GM23338 (cell line): Measurements from ENCODE around the gene TSPAN6. TPM values are rescaled to one million over a fixed set of nuclear protein-coding genes. Genes with fewer than 3 reads are reported as not detected.

ENCODE experiments used
- ATAC-seq: fragments of 200-7000 bp; cut with Tn5 transposase; 3 replicates; pipeline ENCODE4 v1.9.1; 2020
- DNase-seq: peaks from one replicate; pipeline ENCODE4 v3.0.0-alpha.2; 2015; ENCODE audit warnings: low spot score
- H2AFZ ChIP-seq: fragments of 200-600 bp; sonication (generic); 2 replicates; pipeline ENCODE4 v1.8.0; 2016; ENCODE audit warnings: antibody characterized with exemption, mild to moderate bottlenecking, moderate library complexity
- H3F3A ChIP-seq: fragments of 200-600 bp; sonication (generic); replicated peaks from 2 replicates; pipeline ENCODE4 v1.8.0; 2017; ENCODE audit warnings: antibody characterized with exemption, mixed run types, low read depth
- H3K27ac ChIP-seq: fragments of 200-600 bp; sonication (generic); 2 replicates; pipeline ENCODE4 v1.6.1; 2016; ENCODE audit warnings: low read depth
- H3K27me3 ChIP-seq: fragments of 200-600 bp; sonication (generic); 2 replicates; pipeline ENCODE4 v1.8.0; 2016; ENCODE audit warnings: mild to moderate bottlenecking, mixed run types, moderate library complexity; ENCODE audit not compliant: insufficient read depth
- H3K36me3 ChIP-seq: fragments of 200-600 bp; sonication (generic); 2 replicates; pipeline ENCODE4 v1.8.0; 2016; ENCODE audit warnings: mild to moderate bottlenecking; ENCODE audit not compliant: insufficient read depth
- H3K4me1 ChIP-seq: fragments of 200-600 bp; sonication (generic); 2 replicates; pipeline ENCODE4 v1.8.0; 2016; ENCODE audit warnings: mild to moderate bottlenecking, moderate library complexity; ENCODE audit not compliant: insufficient read depth
- H3K4me2 ChIP-seq: fragments of 200-600 bp; sonication (generic); 2 replicates; pipeline ENCODE4 v1.7.1; 2017; ENCODE audit warnings: mixed run types
- H3K4me3 ChIP-seq: fragments of 200-600 bp; sonication (generic); 2 replicates; pipeline ENCODE4 v1.6.1; 2016; ENCODE audit warnings: mixed run types
- H3K79me2 ChIP-seq: fragments of 200-600 bp; sonication (generic); replicated peaks from 2 replicates; pipeline ENCODE4 v1.8.0; 2017; ENCODE audit warnings: mild to moderate bottlenecking; ENCODE audit not compliant: insufficient read depth
- H3K9me2 ChIP-seq: fragments of 200-600 bp; sonication (generic); 2 replicates; pipeline ENCODE4 v1.8.0; 2017; ENCODE audit not compliant: insufficient read depth
- H4K20me1 ChIP-seq: fragments of 200-600 bp; sonication (generic); replicated peaks from 2 replicates; pipeline ENCODE4 v1.8.0; 2017; ENCODE audit warnings: mild to moderate bottlenecking; ENCODE audit not compliant: insufficient read depth
- H3K27ac Mint-ChIP-seq: 2 replicates; pipeline ENCODE4 v1.8.0; 2020; ENCODE audit warnings: inconsistent platforms, mild to moderate bottlenecking, moderate library complexity, mixed read lengths
- H3K27me3 Mint-ChIP-seq: 3 replicates; pipeline ENCODE4 v1.8.0; 2022; ENCODE audit warnings: low read depth, mild to moderate bottlenecking, moderate library complexity, mixed read lengths, inconsistent platforms; ENCODE audit not compliant: insufficient read depth, poor library complexity
- H3K36me3 Mint-ChIP-seq: 3 replicates; pipeline ENCODE4 v1.8.0; 2021; ENCODE audit warnings: low read depth, mild to moderate bottlenecking, inconsistent platforms, moderate library complexity, mixed read lengths
- H3K4me1 Mint-ChIP-seq: 3 replicates; pipeline ENCODE4 v1.8.0; 2020; ENCODE audit warnings: mild to moderate bottlenecking, inconsistent platforms, mixed read lengths
- H3K4me3 Mint-ChIP-seq: 3 replicates; pipeline ENCODE4 v1.8.0; 2021; ENCODE audit warnings: moderate library complexity, mild to moderate bottlenecking, inconsistent platforms, mixed read lengths
- H3K9me3 Mint-ChIP-seq: 3 replicates; pipeline ENCODE4 v1.8.0; 2020; ENCODE audit warnings: moderate library complexity, mild to moderate bottlenecking, inconsistent platforms, mixed read lengths
- EZH2 ChIP-seq: fragments of 200-600 bp; sonication (generic); IDR thresholded peaks from one replicate; pipeline ENCODE4 v1.8.0; 2017; ENCODE audit warnings: antibody characterized with exemption, mild to moderate bottlenecking, low read depth; ENCODE audit not compliant: unreplicated experiment
- JUNB ChIP-seq: IDR thresholded peaks from one replicate; pipeline ENCODE4 v1.6.1; 2016; ENCODE audit warnings: antibody characterized with exemption; ENCODE audit not compliant: unreplicated experiment
- POLR2AphosphoS5 ChIP-seq: IDR thresholded peaks from 2 replicates; pipeline ENCODE4 v1.6.1; 2016; ENCODE audit warnings: antibody characterized with exemption, low read depth
- REST ChIP-seq: IDR thresholded peaks from one replicate; pipeline ENCODE4 v1.6.1; 2018; ENCODE audit warnings: antibody characterized with exemption; ENCODE audit not compliant: unreplicated experiment
- polyA plus RNA-seq: library from polyadenylated mRNA; unstranded; fragments of >200 nt; fragmentation: Nextera tagmentation; extraction: Ambion mirVana; gene quantifications from 2 replicates; pipeline ENCODE4 v1.2.1, GENCODE V29; 2016
- total RNA-seq: library from RNA; depleted of rRNA; stranded (reverse); fragments of >200 nt; shearing (Covaris generic); gene quantifications from 2 replicates; pipeline ENCODE4 v1.2.3, GENCODE V29; 2014
- TF ChIP-seq, protein P1 (sequence below): IDR thresholded peaks from 2 replicates; pipeline ENCODE4 v1.6.1; 2016; ENCODE audit warnings: antibody characterized with exemption
- TF ChIP-seq, protein P2 (sequence below): fragments of 250-450 bp; sonication (Bioruptor Pico); IDR thresholded peaks from 2 replicates; pipeline ENCODE4 v1.5.0; 2020; ENCODE audit warnings: mild to moderate bottlenecking, moderate library complexity
- TF ChIP-seq, protein P3 (sequence below), 2 experiments: fragments of 200-600 bp in 1 of 2; sonication (generic) in 1 of 2; conservative IDR thresholded peaks; 2 replicates each; pipeline versions ENCODE4 v1.5.1 to v1.6.1; 2016 to 2017; ENCODE audit warnings: antibody characterized with exemption in 2 of 2, low read depth in 2 of 2, mild to moderate bottlenecking in 2 of 2, moderate library complexity in 1 of 2

The TSPAN6 gene
- total and polyA plus RNA-seq, 2 experiments from 2014 or later, result 55.6 to 75.3 TPM

DNA sequence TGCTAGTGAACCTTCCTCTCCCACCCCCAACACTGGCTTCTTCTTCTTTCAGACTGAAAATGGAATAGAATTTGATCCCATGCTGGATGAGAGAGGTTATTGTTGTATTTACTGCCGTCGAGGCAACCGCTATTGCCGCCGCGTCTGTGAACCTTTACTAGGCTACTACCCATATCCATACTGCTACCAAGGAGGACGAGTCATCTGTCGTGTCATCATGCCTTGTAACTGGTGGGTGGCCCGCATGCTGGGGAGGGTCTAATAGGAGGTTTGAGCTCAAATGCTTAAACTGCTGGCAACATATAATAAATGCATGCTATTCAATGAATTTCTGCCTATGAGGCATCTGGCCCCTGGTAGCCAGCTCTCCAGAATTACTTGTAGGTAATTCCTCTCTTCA lies 37.1 kb downstream of the TSPAN6 start (continued):
- TF ChIP-seq REST (no peak), JUNB (no peak)
- TF ChIP-seq, protein P1, sequence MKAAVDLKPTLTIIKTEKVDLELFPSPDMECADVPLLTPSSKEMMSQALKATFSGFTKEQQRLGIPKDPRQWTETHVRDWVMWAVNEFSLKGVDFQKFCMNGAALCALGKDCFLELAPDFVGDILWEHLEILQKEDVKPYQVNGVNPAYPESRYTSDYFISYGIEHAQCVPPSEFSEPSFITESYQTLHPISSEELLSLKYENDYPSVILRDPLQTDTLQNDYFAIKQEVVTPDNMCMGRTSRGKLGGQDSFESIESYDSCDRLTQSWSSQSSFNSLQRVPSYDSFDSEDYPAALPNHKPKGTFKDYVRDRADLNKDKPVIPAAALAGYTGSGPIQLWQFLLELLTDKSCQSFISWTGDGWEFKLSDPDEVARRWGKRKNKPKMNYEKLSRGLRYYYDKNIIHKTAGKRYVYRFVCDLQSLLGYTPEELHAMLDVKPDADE, result no peak

DNA sequence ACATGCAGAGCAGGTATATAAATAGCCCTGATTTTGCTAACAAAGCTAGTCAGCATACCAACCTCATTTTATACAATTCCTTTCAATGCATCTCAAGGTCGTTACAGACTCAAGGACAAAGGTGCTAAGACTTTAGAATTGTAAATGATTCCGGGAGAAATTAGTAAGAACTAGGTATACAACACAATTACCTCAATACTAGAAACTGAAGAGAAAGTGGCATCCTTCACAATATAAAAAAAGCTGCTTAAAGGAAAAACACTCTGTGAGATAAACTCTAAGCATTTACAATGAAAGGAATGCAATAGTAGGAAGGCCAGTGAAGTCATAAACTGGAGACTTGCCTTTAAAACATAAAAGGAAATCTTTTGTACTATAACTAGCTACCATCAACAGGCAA lies 40.0 kb downstream of the TSPAN6 start:
- H3K4me1 ChIP-seq, result peaks cover 44% of the 10 kb centered on the region
- TF ChIP-seq POLR2AphosphoS5, result no peak
- TF ChIP-seq, protein P2, sequence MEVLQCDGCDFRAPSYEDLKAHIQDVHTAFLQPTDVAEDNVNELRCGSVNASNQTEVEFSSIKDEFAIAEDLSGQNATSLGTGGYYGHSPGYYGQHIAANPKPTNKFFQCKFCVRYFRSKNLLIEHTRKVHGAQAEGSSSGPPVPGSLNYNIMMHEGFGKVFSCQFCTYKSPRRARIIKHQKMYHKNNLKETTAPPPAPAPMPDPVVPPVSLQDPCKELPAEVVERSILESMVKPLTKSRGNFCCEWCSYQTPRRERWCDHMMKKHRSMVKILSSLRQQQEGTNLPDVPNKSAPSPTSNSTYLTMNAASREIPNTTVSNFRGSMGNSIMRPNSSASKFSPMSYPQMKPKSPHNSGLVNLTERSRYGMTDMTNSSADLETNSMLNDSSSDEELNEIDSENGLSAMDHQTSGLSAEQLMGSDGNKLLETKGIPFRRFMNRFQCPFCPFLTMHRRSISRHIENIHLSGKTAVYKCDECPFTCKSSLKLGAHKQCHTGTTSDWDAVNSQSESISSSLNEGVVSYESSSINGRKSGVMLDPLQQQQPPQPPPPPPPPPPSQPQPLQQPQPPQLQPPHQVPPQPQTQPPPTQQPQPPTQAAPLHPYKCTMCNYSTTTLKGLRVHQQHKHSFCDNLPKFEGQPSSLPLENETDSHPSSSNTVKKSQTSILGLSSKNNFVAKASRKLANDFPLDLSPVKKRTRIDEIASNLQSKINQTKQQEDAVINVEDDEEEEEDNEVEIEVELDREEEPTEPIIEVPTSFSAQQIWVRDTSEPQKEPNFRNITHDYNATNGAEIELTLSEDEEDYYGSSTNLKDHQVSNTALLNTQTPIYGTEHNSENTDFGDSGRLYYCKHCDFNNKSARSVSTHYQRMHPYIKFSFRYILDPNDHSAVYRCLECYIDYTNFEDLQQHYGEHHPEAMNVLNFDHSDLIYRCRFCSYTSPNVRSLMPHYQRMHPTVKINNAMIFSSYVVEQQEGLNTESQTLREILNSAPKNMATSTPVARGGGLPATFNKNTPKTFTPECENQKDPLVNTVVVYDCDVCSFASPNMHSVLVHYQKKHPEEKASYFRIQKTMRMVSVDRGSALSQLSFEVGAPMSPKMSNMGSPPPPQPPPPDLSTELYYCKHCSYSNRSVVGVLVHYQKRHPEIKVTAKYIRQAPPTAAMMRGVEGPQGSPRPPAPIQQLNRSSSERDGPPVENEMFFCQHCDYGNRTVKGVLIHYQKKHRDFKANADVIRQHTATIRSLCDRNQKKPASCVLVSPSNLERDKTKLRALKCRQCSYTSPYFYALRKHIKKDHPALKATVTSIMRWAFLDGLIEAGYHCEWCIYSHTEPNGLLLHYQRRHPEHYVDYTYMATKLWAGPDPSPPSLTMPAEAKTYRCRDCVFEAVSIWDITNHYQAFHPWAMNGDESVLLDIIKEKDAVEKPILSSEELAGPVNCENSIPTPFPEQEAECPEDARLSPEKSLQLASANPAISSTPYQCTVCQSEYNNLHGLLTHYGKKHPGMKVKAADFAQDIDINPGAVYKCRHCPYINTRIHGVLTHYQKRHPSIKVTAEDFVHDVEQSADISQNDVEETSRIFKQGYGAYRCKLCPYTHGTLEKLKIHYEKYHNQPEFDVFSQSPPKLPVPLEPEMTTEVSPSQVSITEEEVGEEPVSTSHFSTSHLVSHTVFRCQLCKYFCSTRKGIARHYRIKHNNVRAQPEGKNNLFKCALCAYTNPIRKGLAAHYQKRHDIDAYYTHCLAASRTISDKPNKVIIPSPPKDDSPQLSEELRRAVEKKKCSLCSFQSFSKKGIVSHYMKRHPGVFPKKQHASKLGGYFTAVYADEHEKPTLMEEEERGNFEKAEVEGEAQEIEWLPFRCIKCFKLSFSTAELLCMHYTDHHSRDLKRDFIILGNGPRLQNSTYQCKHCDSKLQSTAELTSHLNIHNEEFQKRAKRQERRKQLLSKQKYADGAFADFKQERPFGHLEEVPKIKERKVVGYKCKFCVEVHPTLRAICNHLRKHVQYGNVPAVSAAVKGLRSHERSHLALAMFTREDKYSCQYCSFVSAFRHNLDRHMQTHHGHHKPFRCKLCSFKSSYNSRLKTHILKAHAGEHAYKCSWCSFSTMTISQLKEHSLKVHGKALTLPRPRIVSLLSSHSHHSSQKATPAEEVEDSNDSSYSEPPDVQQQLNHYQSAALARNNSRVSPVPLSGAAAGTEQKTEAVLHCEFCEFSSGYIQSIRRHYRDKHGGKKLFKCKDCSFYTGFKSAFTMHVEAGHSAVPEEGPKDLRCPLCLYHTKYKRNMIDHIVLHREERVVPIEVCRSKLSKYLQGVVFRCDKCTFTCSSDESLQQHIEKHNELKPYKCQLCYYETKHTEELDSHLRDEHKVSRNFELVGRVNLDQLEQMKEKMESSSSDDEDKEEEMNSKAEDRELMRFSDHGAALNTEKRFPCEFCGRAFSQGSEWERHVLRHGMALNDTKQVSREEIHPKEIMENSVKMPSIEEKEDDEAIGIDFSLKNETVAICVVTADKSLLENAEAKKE (CRISPR knock-in tag), result no peak
- TF ChIP-seq, protein P3, sequence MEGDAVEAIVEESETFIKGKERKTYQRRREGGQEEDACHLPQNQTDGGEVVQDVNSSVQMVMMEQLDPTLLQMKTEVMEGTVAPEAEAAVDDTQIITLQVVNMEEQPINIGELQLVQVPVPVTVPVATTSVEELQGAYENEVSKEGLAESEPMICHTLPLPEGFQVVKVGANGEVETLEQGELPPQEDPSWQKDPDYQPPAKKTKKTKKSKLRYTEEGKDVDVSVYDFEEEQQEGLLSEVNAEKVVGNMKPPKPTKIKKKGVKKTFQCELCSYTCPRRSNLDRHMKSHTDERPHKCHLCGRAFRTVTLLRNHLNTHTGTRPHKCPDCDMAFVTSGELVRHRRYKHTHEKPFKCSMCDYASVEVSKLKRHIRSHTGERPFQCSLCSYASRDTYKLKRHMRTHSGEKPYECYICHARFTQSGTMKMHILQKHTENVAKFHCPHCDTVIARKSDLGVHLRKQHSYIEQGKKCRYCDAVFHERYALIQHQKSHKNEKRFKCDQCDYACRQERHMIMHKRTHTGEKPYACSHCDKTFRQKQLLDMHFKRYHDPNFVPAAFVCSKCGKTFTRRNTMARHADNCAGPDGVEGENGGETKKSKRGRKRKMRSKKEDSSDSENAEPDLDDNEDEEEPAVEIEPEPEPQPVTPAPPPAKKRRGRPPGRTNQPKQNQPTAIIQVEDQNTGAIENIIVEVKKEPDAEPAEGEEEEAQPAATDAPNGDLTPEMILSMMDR (conservative IDR thresholded peaks at IDR 0.05; ENCODE audit: low read depth in 2 of 2), result no peak
- TF ChIP-seq EZH2, result no peak
- TF ChIP-seq, protein P1, result no peak

More for the DNA sequence above, 40.0 kb downstream of the TSPAN6 start:
- Histone ChIP-seq H2AFZ (no peak overlapping the region), H3K36me3 (no peaks in the 10 kb centered on the region), H3K79me2 (no peaks in the 10 kb centered on the region), H3K27me3 (no peaks in the 10 kb centered on the region), H4K20me1 (no peaks in the 10 kb centered on the region), H3K4me3 (no peak overlapping the region), H3K9me2 (no peaks in the 10 kb centered on the region), H3F3A (no peaks in the 10 kb centered on the region), H3K27ac (no peak overlapping the region; the same call in 1 of the 2 replicates), H3K4me2 (peak overlapping the region; percentile 52)
- Mint-ChIP-seq H3K4me3 (no peak overlapping the region), H3K27me3 (peaks cover 5% of the 10 kb centered on the region), H3K27ac (no peak overlapping the region), H3K4me1 (peaks cover 39% of the 10 kb centered on the region), H3K9me3 (no peaks in the 10 kb centered on the region), H3K36me3 (no peaks in the 10 kb centered on the region)
- DNase-seq (peak; percentile 8), ATAC-seq (no peak)
